Vagina (tissue), 2 donors: ENCODE results near the gene MEGF10. TPM values are rescaled to one million over a fixed set of nuclear protein-coding genes. Genes with fewer than 3 reads are reported as not detected.

ENCODE experiments used
- DNase-seq, 2 donors: peaks; one replicate each; pipeline ENCODE4 v3.0.0-alpha.2; 2017; ENCODE audit errors: extremely low spot score in 2 of 2
- H3K27ac ChIP-seq: fragments of 200-600 bp; sonication (generic); one replicate; pipeline ENCODE4 v1.5.1; 2019
- H3K27me3 ChIP-seq: fragments of 200-600 bp; sonication (generic); one replicate; pipeline ENCODE4 v1.5.1; 2019
- H3K36me3 ChIP-seq, 2 donors: fragments of 200-600 bp; sonication (generic); one replicate each; pipeline ENCODE4 v1.5.1; 2017 to 2019
- H3K4me1 ChIP-seq: fragments of 200-600 bp; sonication (generic); one replicate; pipeline ENCODE4 v1.5.1; 2019
- H3K4me3 ChIP-seq, 2 donors: fragments of 200-600 bp; sonication (generic); 1 replicate in 1 of 2; 2 replicates in 1 of 2; pipeline ENCODE4 v1.5.1; 2016 to 2019
- H3K9me3 ChIP-seq: fragments of 200-600 bp; sonication (generic); one replicate; pipeline ENCODE4 v1.5.1; 2019
- CTCF ChIP-seq, 3 experiments: fragments of 450-650 bp in 2 of 3; fragments of 200-600 bp in 1 of 3; sonication (generic) in 1 of 3; IDR thresholded peaks; one replicate each; pipeline ENCODE4 v1.5.1; 2017 to 2019; ENCODE audit warnings: antibody characterized with exemption in 3 of 3, mild to moderate bottlenecking in 2 of 3, moderate library complexity in 2 of 3
- POLR2A ChIP-seq, 2 donors: fragments of 450-650 bp; IDR thresholded peaks; one replicate each; pipeline ENCODE4 v1.6.1; 2017; ENCODE audit warnings: antibody characterized with exemption in 2 of 2, mild to moderate bottlenecking in 2 of 2, moderate library complexity in 2 of 2
- POLR2AphosphoS5 ChIP-seq, 2 donors: sonication (generic); formaldehyde crosslinking; IDR thresholded peaks; one replicate each; pipeline ENCODE4 v1.9.0; 2017; ENCODE audit warnings: antibody characterized with exemption in 2 of 2, mild to moderate bottlenecking in 2 of 2, low read depth in 1 of 2; ENCODE audit not compliant: insufficient read depth in 1 of 2
- intact Hi-C: fragments of 100-400 bp; cut with DNase I; formaldehyde crosslinking; loops from one replicate; pipeline ENCODE4 v1.15.1; 2023
- total RNA-seq: library from RNA; depleted of rRNA; stranded (reverse); fragments of >200 nt; gene quantifications from one replicate; pipeline ENCODE4 v1.2.3, GENCODE V29; 2016

The MEGF10 gene
- total RNA-seq, 1 donor from 2014 or later: 0.74 TPM

- TF ChIP-seq POLR2A (IDR thresholded peaks at IDR 0.05): no peak
- no peak for TF ChIP-seq CTCF (IDR thresholded peaks at IDR 0.05)
- no peak for TF ChIP-seq POLR2AphosphoS5 (IDR thresholded peaks at IDR 0.05; ENCODE audit: insufficient read depth in 1 of 2, low read depth in 1 of 2)
- Histone ChIP-seq H3K27me3 (no peaks in the 10 kb centered on the region), H3K27ac (no peak overlapping the region), H3K36me3 (no peaks in the 10 kb centered on the region), H3K4me3 (no peak overlapping the region), H3K9me3 (no peaks in the 10 kb centered on the region), H3K4me1 (no peaks in the 10 kb centered on the region)
- DNase-seq: no peak
- intact Hi-C loops: no loop called here
These were observed 68.9 kb downstream of the MEGF10 start for GRCh38 chr5:127359502-127359901.

- Histone ChIP-seq H3K4me1 (no peaks in the 10 kb centered on the region), H3K36me3 (no peaks in the 10 kb centered on the region), H3K4me3 (no peak overlapping the region), H3K27ac (no peak overlapping the region), H3K27me3 (no peaks in the 10 kb centered on the region), H3K9me3 (no peaks in the 10 kb centered on the region)
- TF ChIP-seq POLR2AphosphoS5 (IDR thresholded peaks at IDR 0.05; ENCODE audit: insufficient read depth in 1 of 2, low read depth in 1 of 2) (no peak), POLR2A (IDR thresholded peaks at IDR 0.05) (no peak), CTCF (IDR thresholded peaks at IDR 0.05) (no peak)
- no peak for DNase-seq
- intact Hi-C loops: no loop called here
These were observed 72.8 kb downstream of the MEGF10 start for GRCh38 chr5:127363403-127363802.

GRCh38 chr5:127367029-127367428, 76.4 kb downstream of the MEGF10 start:
- no peaks in the 10 kb centered on the region for H3K4me1 ChIP-seq
- no peak overlapping the region for H3K4me3 ChIP-seq
- H3K9me3 ChIP-seq: no peaks in the 10 kb centered on the region
- TF ChIP-seq CTCF (IDR thresholded peaks at IDR 0.05) (no peak), POLR2AphosphoS5 (IDR thresholded peaks at IDR 0.05; ENCODE audit: insufficient read depth in 1 of 2, low read depth in 1 of 2) (no peak), POLR2A (IDR thresholded peaks at IDR 0.05) (no peak)
- H3K27me3 ChIP-seq: no peaks in the 10 kb centered on the region
- H3K27ac ChIP-seq: no peak overlapping the region
- intact Hi-C loops: no loop called here
- DNase-seq: no peak
- H3K36me3 ChIP-seq: no peaks in the 10 kb centered on the region

- no peaks in the 10 kb centered on the region for H3K4me1 ChIP-seq
- no peaks in the 10 kb centered on the region for H3K27me3 ChIP-seq
- TF ChIP-seq CTCF (IDR thresholded peaks at IDR 0.05) (no peak), POLR2A (IDR thresholded peaks at IDR 0.05) (no peak), POLR2AphosphoS5 (IDR thresholded peaks at IDR 0.05; ENCODE audit: insufficient read depth in 1 of 2, low read depth in 1 of 2) (no peak)
- intact Hi-C loops: no loop called here
- no peak overlapping the region for H3K27ac ChIP-seq
- H3K4me3 ChIP-seq: no peak overlapping the region
- no peaks in the 10 kb centered on the region for H3K9me3 ChIP-seq
- no peaks in the 10 kb centered on the region for H3K36me3 ChIP-seq
- no peak for DNase-seq
These were observed 77.4 kb downstream of the MEGF10 start for GRCh38 chr5:127367946-127368465.

GRCh38 chr5:127369796-127370195, 79.2 kb downstream of the MEGF10 start:
- no peaks in the 10 kb centered on the region for H3K36me3 ChIP-seq
- no peak for TF ChIP-seq CTCF (IDR thresholded peaks at IDR 0.05)
- TF ChIP-seq POLR2AphosphoS5 (IDR thresholded peaks at IDR 0.05; ENCODE audit: insufficient read depth in 1 of 2, low read depth in 1 of 2): no peak
- TF ChIP-seq POLR2A (IDR thresholded peaks at IDR 0.05): no peak
- H3K4me1 ChIP-seq: no peaks in the 10 kb centered on the region
- intact Hi-C loops: no loop called here
- no peak overlapping the region for H3K4me3 ChIP-seq
- DNase-seq: no peak
- no peak overlapping the region for H3K27ac ChIP-seq
- H3K9me3 ChIP-seq: no peaks in the 10 kb centered on the region
- H3K27me3 ChIP-seq: no peaks in the 10 kb centered on the region
